ENCODE results near the gene HMG20B. TPM values are rescaled to one million over a fixed set of nuclear protein-coding genes. Genes with fewer than 3 reads are reported as not detected.
A peak's percentile ranks its signal among the peaks of the same experiment; 100 is the strongest.

The HMG20B gene
- total RNA-seq, 1 donor from 2014 or later: 92.8 TPM

- Histone ChIP-seq H3K4me1 (peaks cover 11% of the 10 kb centered on the region), H3K27ac (peak overlapping the region; percentile 17), H3K27me3 (no peaks in the 10 kb centered on the region), H3K36me3 (peaks cover 0 to 37% of the 10 kb centered on the region in 2 donors), H3K9me3 (no peaks in the 10 kb centered on the region), H3K4me3 (no peak overlapping the region)
- intact Hi-C loops (cut with DNase I): no loop called here
- DNase-seq (ENCODE audit: extremely low spot score in 2 of 2): no peak
- no peak for TF ChIP-seq POLR2A (IDR thresholded peaks at IDR 0.05)
- no peak for TF ChIP-seq POLR2AphosphoS5 (IDR thresholded peaks at IDR 0.05; ENCODE audit: insufficient read depth in 1 of 2, low read depth in 1 of 2)
- no peak for TF ChIP-seq CTCF (IDR thresholded peaks at IDR 0.05)
Observed at GRCh38 chr19:3537101-3537437, 35.7 kb upstream of the HMG20B start.

GRCh38 chr19:3537438-3538240 is 35.1 kb upstream of the HMG20B start:
- H3K4me3 ChIP-seq: no peak overlapping the region

GRCh38 chr19:3538258-3538929 is 34.4 kb upstream of the HMG20B start:
- H3K4me1 ChIP-seq: peaks cover 11% of the 10 kb centered on the region
- H3K4me3 ChIP-seq: no peak overlapping the region
- peaks cover 0 to 24% of the 10 kb centered on the region in 2 donors for H3K36me3 ChIP-seq
- H3K9me3 ChIP-seq: no peaks in the 10 kb centered on the region
- H3K27ac ChIP-seq: no peak overlapping the region
- no peak for DNase-seq (ENCODE audit: extremely low spot score in 2 of 2)
- H3K27me3 ChIP-seq: no peaks in the 10 kb centered on the region
- intact Hi-C loops (cut with DNase I): no loop called here
- no peak for TF ChIP-seq POLR2AphosphoS5 (IDR thresholded peaks at IDR 0.05; ENCODE audit: insufficient read depth in 1 of 2, low read depth in 1 of 2)
- TF ChIP-seq POLR2A (IDR thresholded peaks at IDR 0.05): no peak
- no peak for TF ChIP-seq CTCF (IDR thresholded peaks at IDR 0.05)

More at GRCh38 chr19:3537438-3538240, 35.1 kb upstream of the HMG20B start:
- H3K4me1 ChIP-seq: peaks cover 11% of the 10 kb centered on the region
- TF ChIP-seq CTCF (IDR thresholded peaks at IDR 0.05) (no peak), POLR2A (IDR thresholded peaks at IDR 0.05) (no peak)
- no peaks in the 10 kb centered on the region for H3K9me3 ChIP-seq
- DNase-seq (ENCODE audit: extremely low spot score in 2 of 2): no peak
- peaks cover 0 to 31% of the 10 kb centered on the region in 2 donors for H3K36me3 ChIP-seq
- intact Hi-C loops (cut with DNase I): no loop called here
- peak overlapping the region; percentile 17 for H3K27ac ChIP-seq
- H3K27me3 ChIP-seq: no peaks in the 10 kb centered on the region

GRCh38 chr19:3538965-3539755 is 33.6 kb upstream of the HMG20B start, which contains the start of gene TEKTIP1:
TSS of gene TEKTIP1 (plus strand) at chr19:3539174. CDS start at chr19:3539178, 4 bp downstream.
- no peak for DNase-seq (ENCODE audit: extremely low spot score in 2 of 2)
- TF ChIP-seq POLR2AphosphoS5 (IDR thresholded peaks at IDR 0.05; ENCODE audit: insufficient read depth in 1 of 2, low read depth in 1 of 2): no peak
- TF ChIP-seq CTCF (IDR thresholded peaks at IDR 0.05): no peak
- no peak for TF ChIP-seq POLR2A (IDR thresholded peaks at IDR 0.05)
- Histone ChIP-seq H3K36me3 (peaks cover 0 to 16% of the 10 kb centered on the region in 2 donors), H3K4me3 (no peak within 1 kb of the TSS), H3K9me3 (no peaks in the 10 kb centered on the region), H3K4me1 (peaks cover 11% of the 10 kb centered on the region), H3K27ac (no peak within 1 kb of the TSS), H3K27me3 (no peaks in the 10 kb centered on the region)
- intact Hi-C loops (cut with DNase I): no loop called here

All from vagina (tissue), 2 donors.